ENCODE results near the gene PDE10A.

GRCh38 chr6:165677091-165677490 is 14.1 kb upstream of the PDE10A start:
- TF ChIP-seq POLR2AphosphoS5 (IDR thresholded peaks at IDR 0.05; ENCODE audit: low read depth), result no peak
- TF ChIP-seq REST (IDR thresholded peaks at IDR 0.05; ENCODE audit: insufficient replicate concordance, low read depth), result no peak
- TF ChIP-seq CTCF (IDR thresholded peaks at IDR 0.05; ENCODE audit: insufficient read depth, low read length), result no peak

Measured in HL-60 (cell line).